ENCODE data around the gene LRMDA.

LRMDA gene

DNA sequence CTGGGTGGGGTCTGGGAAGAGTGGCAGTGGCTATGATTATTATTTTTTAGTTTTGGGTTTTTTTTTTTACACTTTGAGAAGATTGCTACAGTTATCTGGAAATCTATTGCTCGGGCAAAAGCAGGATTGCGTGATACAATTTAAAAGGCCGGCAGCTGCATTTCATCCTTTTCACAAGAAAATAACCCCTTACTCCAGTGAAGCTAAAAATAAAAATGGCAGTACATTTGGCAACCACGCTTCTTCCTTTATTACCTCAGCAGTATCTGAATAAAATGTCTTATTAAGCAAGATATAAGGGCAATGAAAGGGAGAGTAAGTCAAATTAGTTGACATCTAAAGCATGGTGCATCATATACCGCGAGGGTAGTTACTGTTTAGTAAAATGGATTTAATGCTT lies 496.8 kb downstream of the LRMDA start:
- TF ChIP-seq, protein P1, sequence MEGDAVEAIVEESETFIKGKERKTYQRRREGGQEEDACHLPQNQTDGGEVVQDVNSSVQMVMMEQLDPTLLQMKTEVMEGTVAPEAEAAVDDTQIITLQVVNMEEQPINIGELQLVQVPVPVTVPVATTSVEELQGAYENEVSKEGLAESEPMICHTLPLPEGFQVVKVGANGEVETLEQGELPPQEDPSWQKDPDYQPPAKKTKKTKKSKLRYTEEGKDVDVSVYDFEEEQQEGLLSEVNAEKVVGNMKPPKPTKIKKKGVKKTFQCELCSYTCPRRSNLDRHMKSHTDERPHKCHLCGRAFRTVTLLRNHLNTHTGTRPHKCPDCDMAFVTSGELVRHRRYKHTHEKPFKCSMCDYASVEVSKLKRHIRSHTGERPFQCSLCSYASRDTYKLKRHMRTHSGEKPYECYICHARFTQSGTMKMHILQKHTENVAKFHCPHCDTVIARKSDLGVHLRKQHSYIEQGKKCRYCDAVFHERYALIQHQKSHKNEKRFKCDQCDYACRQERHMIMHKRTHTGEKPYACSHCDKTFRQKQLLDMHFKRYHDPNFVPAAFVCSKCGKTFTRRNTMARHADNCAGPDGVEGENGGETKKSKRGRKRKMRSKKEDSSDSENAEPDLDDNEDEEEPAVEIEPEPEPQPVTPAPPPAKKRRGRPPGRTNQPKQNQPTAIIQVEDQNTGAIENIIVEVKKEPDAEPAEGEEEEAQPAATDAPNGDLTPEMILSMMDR (IDR thresholded peaks at IDR 0.05): no peak

DNA sequence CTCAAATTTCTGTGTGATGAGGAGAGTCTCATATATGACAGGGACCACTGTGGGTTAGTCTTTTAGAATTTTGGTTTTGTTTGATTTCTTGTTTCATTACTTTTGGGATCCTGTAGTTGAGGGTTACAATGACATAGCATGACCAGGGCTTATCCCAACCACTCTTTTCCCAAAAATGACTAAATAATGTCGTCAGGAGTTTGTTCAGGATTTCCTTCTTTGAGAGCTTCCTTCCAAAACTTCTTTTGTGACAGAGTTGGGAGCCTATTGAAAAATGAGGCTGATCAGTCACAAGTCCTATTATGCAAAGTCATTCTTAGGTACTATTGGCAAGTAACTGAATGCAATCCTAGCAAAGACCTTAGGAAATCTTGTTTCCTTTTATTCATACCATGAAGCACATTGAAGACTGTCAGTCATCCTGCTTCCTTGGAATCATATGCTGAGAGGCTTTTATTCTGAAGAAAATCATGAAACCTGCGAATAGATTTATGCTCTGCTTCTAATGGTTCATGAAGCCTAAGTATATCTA lies 498.3 kb downstream of the LRMDA start:
- TF ChIP-seq, protein P1 (IDR thresholded peaks at IDR 0.05): no peak

DNA sequence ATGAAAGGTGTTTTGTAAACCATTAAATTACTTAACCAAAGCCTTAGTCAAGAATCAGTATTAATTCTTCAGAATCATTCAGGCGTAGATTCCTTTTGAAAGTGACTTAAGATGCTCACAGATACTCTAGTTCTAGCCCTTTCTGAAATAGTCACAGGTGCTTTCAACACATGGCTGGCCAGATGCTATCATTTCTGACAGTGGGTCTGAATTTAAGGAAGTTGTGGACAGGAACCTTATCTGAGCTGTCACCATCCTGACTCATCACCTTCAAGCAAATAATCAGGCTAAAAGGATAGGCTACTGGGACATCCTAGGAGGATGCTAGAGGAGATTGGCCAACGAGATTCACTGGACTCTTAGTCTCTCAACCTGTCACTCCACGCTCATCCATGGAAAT lies 501.5 kb downstream of the LRMDA start:
- TF ChIP-seq, protein P1 (IDR thresholded peaks at IDR 0.05): no peak

DNA sequence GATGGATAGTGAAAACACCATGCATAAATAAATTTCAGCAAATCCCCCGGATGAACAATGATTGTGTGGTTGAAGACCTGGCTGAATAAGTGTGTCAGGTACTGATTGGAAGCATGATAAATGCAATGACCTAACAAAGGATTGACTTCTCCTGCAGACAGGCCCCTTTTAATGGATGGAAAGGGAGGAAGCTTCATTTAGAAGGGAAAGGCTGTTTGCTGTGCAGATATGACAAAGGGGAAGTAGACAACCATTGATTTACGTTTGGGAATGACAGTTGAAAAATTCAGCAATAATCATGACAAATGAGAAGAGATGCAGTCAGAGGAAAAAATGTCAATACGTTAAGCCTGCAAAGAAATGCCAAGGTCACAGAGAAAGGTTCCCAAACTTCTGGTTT lies 503.8 kb downstream of the LRMDA start:
- TF ChIP-seq, protein P1 (IDR thresholded peaks at IDR 0.05): no peak

DNA sequence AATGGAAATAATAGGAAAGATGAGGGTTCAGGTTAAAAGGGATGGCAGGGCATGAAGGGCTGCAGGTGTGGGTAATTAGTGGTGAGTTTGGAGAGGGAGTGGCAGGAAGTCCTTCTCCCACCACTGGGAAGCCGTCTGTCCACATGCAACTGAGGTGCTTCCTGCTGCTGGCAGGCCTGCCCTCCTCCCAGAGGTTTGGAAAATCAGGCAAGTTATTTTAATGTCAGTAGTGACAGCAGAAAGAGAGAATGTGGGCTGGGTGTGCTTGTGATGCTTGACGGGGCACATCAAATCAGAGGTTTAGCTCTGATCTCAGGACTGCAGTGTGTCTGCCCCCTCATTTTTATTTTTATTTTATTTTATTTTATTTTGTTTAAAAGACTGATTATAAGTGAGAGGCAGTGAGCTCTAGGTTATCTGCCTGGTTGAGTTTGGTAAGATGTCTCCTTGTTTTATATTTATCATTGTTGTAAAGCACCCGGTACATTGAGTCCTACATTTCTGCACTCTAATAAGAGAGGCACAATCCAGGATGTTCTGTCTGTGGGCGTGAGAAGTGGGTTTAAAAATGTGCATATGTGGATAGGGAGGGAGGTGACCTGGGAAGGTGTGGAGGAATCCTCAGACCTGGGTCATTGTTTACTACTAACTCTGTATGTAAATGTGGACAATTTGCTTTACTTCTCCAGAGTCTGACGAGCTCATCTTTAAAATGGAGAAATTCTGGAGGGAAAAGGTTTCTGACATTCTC lies 504.4 kb downstream of the LRMDA start:
- TF ChIP-seq, protein P1 (IDR thresholded peaks at IDR 0.05): no peak

DNA sequence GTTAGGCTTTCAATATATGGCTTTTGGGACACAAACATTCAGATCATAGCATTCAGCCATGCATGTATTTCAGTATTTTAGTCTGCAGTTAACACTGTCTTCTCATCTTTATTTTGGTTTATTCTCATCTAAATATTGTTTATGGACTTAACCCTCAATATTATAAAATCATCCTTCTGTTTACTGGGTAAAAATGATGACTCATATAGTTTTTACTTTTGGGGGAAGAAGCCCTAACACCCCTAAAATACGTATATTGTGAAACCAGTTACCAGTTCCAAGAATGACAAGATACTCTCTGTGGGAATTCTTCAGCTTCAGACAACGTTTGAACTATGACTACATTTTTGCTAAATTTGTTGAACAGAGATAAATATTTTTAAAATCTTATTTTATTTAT lies 505.4 kb downstream of the LRMDA start:
- TF ChIP-seq, protein P1 (IDR thresholded peaks at IDR 0.05): no peak

DNA sequence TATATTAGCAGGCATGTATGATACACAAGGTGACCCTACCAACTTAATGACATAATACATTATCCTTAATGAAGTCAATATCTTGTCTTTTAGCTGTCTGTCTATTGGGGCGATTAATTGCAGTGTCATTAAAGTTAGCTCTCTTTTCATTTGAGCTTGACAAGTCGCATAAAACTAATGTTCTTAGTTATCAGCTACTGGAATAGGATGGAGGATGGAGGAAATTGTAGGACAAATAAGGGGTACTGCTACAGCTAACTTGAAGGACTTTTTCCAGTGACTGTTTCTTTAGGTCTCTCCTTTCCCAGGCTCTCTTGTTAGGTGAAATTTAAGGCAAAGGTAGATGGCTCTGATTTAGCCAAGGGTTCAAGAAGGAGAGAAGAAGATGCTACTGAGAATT lies 506.4 kb downstream of the LRMDA start:
- TF ChIP-seq, protein P1 (IDR thresholded peaks at IDR 0.05): no peak
